HG02938 (cell line): ENCODE measurements around the gene STING1.
A peak's percentile ranks its signal among the peaks of the same experiment; 100 is the strongest.

Experiments
- ATAC-seq: cut with Tn5 transposase; IDR thresholded peaks from one replicate; pipeline ENCODE4 v1.9.1; 2021; ENCODE audit warnings: mild to moderate bottlenecking, moderate library complexity; ENCODE audit not compliant: unreplicated experiment

Gene STING1

DNA sequence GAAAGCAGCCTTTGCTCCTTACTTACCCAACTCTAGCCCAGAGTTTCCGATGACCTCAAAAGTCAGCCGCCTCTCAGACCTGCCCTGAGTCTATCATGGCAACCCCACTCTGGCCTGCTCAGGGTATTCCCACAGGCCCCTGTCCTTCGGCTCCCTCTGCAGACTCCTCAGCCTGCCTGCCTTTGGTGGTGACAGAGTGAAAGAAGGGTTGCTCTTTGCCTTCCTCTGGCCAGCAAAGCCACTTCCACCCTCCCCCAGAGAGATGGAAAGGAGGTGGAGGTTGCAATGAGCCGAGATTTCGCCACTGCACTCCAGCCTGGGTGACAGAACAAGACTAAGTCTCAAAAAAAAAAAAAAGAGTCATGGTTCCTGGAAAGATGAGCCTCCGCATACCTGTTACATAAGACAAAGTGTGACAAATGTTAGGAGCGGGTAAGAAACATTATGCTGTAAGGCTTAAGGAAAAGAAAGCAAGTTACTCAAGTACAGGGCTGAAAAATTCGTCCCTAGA, 14.1 kb downstream of the STING1 start:
- no peak for ATAC-seq

DNA sequence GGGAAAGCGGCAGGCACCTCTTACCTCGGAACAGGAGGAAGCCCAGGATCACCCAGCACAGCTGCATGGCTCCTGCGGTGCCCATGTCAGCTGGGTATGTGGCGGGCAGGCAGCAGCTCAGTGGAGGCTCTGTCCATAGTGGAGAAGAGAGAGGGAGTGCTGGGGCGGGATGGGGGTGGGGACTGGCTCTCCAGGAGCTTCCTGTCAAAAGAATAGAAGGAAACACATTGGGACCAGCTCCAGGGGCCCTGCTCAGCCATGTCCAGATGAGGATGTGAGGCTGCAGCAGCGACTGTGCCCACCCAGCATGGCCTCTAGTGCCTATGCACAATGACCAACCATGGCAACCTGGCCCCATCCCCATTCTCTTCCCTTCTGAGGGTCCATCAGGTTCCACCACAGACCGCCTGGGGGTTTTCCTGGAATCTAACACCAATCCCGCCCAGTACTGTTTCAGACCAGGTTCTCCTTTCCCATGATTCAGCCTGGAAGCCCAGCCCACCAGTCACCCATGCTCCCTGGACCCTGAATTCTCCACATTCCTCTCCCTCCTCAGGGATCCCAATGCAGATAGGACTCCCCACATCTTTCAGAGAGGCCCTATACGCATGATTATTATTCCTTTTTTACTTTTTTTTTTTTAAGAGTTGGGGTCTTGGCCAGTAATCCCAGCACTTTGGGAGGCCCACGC, 19.8 kb downstream of the STING1 start, which contains the start of gene ECSCR:
TSS of gene ECSCR (minus strand) at position 158 of the 691 bp plus-strand sequence. CDS start at position 85, 73 bp downstream.
- no peak for ATAC-seq

- ATAC-seq: no peak
Observed at GRCh38 chr5:139461698-139462097, 20.9 kb downstream of the STING1 start.

- ATAC-seq: no peak
Observed at GRCh38 chr5:139461176-139461575, 21.4 kb downstream of the STING1 start.

DNA sequence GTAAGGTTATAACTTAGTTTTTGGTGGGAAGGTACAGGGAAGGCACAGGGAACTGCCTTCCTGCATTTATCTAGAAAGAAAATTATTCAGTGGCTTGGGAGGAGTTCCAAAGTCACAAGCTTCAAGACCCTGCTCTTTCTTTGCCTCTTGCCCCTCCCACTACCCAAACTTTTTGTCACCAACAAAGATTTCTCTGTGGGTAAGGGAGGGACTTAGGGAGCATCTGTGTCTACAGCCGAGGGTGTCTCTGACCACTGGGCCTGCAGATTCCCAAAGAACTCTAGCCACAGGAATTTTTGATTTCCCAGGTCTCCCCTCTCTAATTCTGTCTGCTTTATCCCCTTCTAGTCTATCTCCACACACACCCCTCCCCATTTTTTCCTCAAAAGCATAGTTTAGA, 22.1 kb downstream of the STING1 start:
- ATAC-seq: no peak

DNA sequence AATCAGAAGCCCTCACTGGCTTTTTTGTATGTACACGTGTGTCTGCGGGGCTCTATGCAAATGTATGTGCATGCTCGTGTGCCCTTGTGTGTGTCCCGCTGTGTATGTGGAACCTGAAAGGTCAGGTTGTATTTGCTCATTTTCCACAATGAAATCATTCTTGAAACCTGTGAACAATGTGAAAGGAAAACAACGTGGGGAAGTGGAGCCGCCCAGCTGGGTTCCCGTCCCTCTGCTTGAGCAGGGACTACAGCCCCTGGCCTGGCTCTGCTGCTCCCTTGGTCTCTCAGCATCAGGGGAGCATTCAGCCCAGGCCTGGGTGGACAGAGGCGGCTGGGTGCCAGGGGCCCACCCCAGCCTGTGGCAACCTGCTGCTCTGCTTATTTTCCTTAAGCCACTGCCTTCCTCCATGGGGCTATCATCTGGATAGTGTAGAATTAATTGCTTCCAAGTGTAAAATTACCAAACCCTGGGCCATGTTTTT, 23.1 kb downstream of the STING1 start:
- no peak for ATAC-seq

- ATAC-seq: peak; percentile 55
Observed at GRCh38 chr5:139458580-139459407, 23.8 kb downstream of the STING1 start.

DNA sequence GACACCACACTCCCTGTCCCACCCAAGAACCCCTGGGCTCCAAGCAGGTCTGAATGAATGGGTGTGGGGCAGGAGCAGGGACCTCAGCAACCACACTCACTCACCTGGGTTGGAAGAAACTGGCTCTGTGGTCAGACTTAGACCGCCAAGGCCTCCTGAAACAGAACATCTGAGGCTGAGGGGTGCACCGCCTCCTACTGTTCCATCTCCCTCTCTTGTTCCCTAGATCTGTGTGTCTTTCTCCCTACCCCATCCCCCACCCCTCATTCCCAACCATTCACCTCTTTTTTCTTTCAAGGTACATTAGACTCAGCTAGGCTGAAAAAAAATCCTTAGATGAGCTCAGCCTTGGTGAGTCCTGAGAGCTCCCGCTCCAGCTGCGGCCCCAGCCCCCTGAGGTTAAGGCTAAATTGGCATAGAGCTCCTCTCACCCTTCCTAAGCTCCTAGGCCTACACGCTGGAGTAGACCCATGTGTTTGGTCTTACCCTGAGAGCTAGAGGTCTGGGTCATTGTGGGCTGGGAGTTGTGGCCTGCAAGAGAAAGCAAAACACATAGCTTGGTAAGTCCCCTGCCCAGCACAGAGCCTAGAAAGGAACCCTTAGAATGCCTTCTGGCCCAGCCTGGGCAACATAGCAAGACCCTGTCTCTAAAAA, 24.8 kb downstream of the STING1 start:
- no peak for ATAC-seq

DNA sequence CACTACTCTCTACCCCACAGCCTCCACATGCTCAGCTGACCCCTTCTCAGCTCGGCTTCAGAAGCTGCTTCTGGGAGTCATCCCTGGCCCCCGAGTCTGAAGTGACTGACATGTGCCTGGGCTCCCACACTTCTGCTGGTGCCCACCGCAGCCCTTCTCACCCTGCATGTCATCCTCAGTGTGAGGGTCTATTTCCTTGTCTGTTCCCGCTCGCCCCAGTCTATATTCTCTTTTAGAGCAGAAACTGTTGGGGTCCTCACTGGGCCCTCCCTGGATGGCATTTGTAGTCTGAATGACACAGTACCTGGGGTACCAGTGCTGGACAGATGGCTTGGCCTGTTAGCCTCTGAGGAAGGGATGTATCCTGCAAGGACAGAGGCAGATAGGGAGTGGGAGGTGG, 25.3 kb downstream of the STING1 start:
- ATAC-seq: no peak

GRCh38 chr5:139456776-139457175, 25.8 kb downstream of the STING1 start:
- ATAC-seq: no peak

DNA sequence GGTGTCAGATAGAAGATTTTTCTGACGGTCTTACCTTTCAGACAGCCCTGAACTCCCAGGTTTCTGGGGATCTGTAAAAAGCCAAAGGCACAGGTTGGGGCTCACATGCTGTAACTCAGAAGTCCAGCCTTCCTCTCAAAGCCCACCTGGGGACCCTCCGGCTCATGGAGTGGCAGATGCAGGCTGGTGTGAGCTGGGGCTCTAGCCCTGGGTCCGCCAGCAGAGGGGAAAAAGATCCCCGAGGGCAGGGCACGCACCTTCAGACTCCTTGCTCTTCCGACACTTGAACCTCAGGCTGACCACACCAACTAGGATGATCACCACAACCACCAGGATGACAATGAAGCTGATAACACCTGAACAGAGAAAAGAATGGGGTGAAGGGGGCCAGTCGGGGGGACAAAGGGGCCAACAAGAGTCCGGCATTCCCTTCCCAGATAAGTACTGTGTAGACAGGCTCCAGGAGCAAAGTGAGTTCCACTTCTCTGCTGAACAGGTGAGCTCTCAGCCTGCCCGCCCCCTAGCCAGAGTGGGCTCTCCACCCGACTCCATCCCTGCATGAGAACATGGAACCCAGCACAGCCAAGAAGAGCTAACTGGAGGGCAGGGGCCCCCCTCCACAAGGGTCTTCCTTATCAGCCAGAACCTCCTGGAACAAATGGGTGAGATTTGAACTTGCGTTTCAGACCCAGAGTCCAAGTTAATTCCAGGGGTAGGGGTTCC, 27.8 kb downstream of the STING1 start:
- ATAC-seq: no peak

GRCh38 chr5:139453683-139454567, 28.6 kb downstream of the STING1 start:
- no peak for ATAC-seq

GRCh38 chr5:139451878-139452660, 30.5 kb downstream of the STING1 start:
- ATAC-seq: no peak

GRCh38 chr5:139451176-139451575, 31.4 kb downstream of the STING1 start:
- ATAC-seq: no peak

DNA sequence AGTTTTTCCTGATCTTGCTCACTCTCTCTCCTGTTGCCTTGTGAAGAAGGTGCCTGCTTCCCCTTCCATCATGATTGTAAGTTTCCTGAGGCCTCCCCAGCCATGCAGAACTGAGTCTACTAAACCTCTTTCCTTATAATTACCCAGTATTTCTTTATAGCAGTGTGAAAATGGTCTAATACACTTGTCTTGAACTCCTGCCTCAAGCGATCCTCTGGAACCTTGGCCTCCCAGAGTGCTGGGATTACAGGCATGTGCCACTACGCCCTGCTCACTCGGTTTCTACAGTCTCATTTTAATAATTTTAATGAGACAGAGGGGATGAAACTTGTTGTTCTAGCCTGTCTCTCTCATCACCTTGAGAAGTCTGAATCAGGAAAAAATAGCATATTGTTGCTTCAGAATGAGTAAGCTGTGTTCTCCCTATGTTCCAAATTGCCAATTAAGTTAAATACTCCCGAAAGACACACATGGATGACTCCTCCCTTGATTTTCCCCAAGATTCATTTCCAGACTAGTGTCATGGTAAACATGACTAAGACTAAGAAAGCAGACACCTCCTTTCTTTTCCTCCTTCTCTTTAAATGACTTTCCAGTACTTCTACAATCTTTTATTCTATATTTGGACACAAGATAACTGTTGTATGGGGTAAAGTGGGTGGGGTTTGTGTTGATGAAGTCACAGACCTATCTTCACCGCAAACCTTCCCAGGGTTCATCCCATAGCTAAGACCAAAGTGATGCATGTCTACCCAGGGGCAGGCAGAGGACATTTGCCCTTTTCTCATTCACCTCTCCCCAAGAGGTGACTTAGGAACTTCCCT, 35.4 kb downstream of the STING1 start:
- peak; percentile 49 for ATAC-seq

GRCh38 chr5:139445325-139446170, 37.0 kb downstream of the STING1 start:
- ATAC-seq: no peak

- ATAC-seq: no peak
Observed at GRCh38 chr5:139443831-139444453, 38.6 kb downstream of the STING1 start.
